Effector memory CD4-positive, alpha-beta T cell (primary cell): ENCODE measurements around the gene PRKG1.

Experiments
- DNase-seq, 3 donors: peaks; one replicate each; pipeline ENCODE4 v3.0.0-alpha.2; 2020
- H3K27ac ChIP-seq: 2 replicates; pipeline ENCODE4 v1.7.0; 2013; ENCODE audit warnings: mild to moderate bottlenecking, low read length, moderate library complexity; ENCODE audit not compliant: insufficient read depth, poor library complexity, severe bottlenecking
- H3K27me3 ChIP-seq: replicated peaks from 2 replicates; pipeline ENCODE4 v1.7.0; 2013; ENCODE audit warnings: mild to moderate bottlenecking, low read length; ENCODE audit not compliant: insufficient read depth, control insufficient read depth, poor library complexity, severe bottlenecking
- H3K36me3 ChIP-seq: 2 replicates; pipeline ENCODE4 v1.7.0; 2013; ENCODE audit warnings: mild to moderate bottlenecking, low read length, moderate library complexity; ENCODE audit not compliant: control insufficient read depth, insufficient read depth
- H3K4me1 ChIP-seq: 2 replicates; pipeline ENCODE4 v1.7.0; 2013; ENCODE audit warnings: low read length, mild to moderate bottlenecking; ENCODE audit not compliant: control insufficient read depth, insufficient read depth, poor library complexity, severe bottlenecking
- H3K4me3 ChIP-seq: 2 replicates; pipeline ENCODE4 v1.7.0; 2013; ENCODE audit warnings: low read length, low read depth, mild to moderate bottlenecking; ENCODE audit not compliant: insufficient read depth, poor library complexity, severe bottlenecking
- H3K9me3 ChIP-seq: 2 replicates; pipeline ENCODE4 v1.7.0; 2013; ENCODE audit warnings: mild to moderate bottlenecking, low read length, moderate library complexity; ENCODE audit not compliant: control insufficient read depth

PRKG1 gene

GRCh38 chr10:52212802-52213201 is 1138.5 kb downstream of the PRKG1 start:
- no peaks in the 10 kb centered on the region for H3K4me1 ChIP-seq
- no peak overlapping the region for H3K27ac ChIP-seq
- no peaks in the 10 kb centered on the region for H3K36me3 ChIP-seq
- no peak for DNase-seq
- no peak overlapping the region for H3K4me3 ChIP-seq
- H3K27me3 ChIP-seq, result no peaks in the 10 kb centered on the region
- no peaks in the 10 kb centered on the region for H3K9me3 ChIP-seq

GRCh38 chr10:52213321-52213752 is 1139.0 kb downstream of the PRKG1 start:
- DNase-seq, result no peak

GRCh38 chr10:52215745-52216361 is 1141.6 kb downstream of the PRKG1 start:
- Histone ChIP-seq H3K36me3 (no peaks in the 10 kb centered on the region), H3K27me3 (no peaks in the 10 kb centered on the region), H3K4me3 (no peak overlapping the region), H3K27ac (no peak overlapping the region), H3K9me3 (no peaks in the 10 kb centered on the region), H3K4me1 (no peaks in the 10 kb centered on the region)
- DNase-seq, result no peak

More at GRCh38 chr10:52213321-52213752, 1139.0 kb downstream of the PRKG1 start:
- Histone ChIP-seq H3K36me3 (no peaks in the 10 kb centered on the region), H3K4me3 (no peak overlapping the region), H3K9me3 (no peaks in the 10 kb centered on the region), H3K27ac (no peak overlapping the region), H3K27me3 (no peaks in the 10 kb centered on the region), H3K4me1 (no peaks in the 10 kb centered on the region)

GRCh38 chr10:52216852-52217251 is 1142.6 kb downstream of the PRKG1 start:
- H3K27ac ChIP-seq, result no peak overlapping the region
- DNase-seq, result no peak
- no peaks in the 10 kb centered on the region for H3K27me3 ChIP-seq
- H3K4me3 ChIP-seq, result no peak overlapping the region
- H3K4me1 ChIP-seq, result no peaks in the 10 kb centered on the region
- no peaks in the 10 kb centered on the region for H3K36me3 ChIP-seq
- no peaks in the 10 kb centered on the region for H3K9me3 ChIP-seq

- H3K4me3 ChIP-seq, result no peak overlapping the region
- DNase-seq, result no peak
- H3K27ac ChIP-seq, result no peak overlapping the region
- no peaks in the 10 kb centered on the region for H3K36me3 ChIP-seq
- H3K27me3 ChIP-seq, result no peaks in the 10 kb centered on the region
- H3K9me3 ChIP-seq, result no peaks in the 10 kb centered on the region
- no peaks in the 10 kb centered on the region for H3K4me1 ChIP-seq
Measured at GRCh38 chr10:52217531-52217930, 1143.2 kb downstream of the PRKG1 start.

GRCh38 chr10:52220947-52221346 is 1146.7 kb downstream of the PRKG1 start:
- no peak for DNase-seq
- no peaks in the 10 kb centered on the region for H3K9me3 ChIP-seq
- no peaks in the 10 kb centered on the region for H3K4me1 ChIP-seq
- no peaks in the 10 kb centered on the region for H3K36me3 ChIP-seq
- H3K27ac ChIP-seq, result no peak overlapping the region
- no peak overlapping the region for H3K4me3 ChIP-seq
- H3K27me3 ChIP-seq, result no peaks in the 10 kb centered on the region

- H3K4me3 ChIP-seq, result no peak overlapping the region
- DNase-seq, result no peak
- no peaks in the 10 kb centered on the region for H3K4me1 ChIP-seq
Measured at GRCh38 chr10:52221923-52222322, 1147.6 kb downstream of the PRKG1 start.

GRCh38 chr10:52226197-52226847 is 1152.0 kb downstream of the PRKG1 start:
- no peak overlapping the region for H3K27ac ChIP-seq
- no peaks in the 10 kb centered on the region for H3K27me3 ChIP-seq
- H3K36me3 ChIP-seq, result no peaks in the 10 kb centered on the region
- H3K4me1 ChIP-seq, result no peaks in the 10 kb centered on the region
- H3K9me3 ChIP-seq, result no peaks in the 10 kb centered on the region
- DNase-seq, result no peak
- no peak overlapping the region for H3K4me3 ChIP-seq

More at GRCh38 chr10:52221923-52222322, 1147.6 kb downstream of the PRKG1 start:
- H3K27ac ChIP-seq, result no peak overlapping the region
- no peaks in the 10 kb centered on the region for H3K36me3 ChIP-seq
- no peaks in the 10 kb centered on the region for H3K9me3 ChIP-seq
- no peaks in the 10 kb centered on the region for H3K27me3 ChIP-seq

- Histone ChIP-seq H3K27me3 (no peaks in the 10 kb centered on the region), H3K4me3 (no peak overlapping the region), H3K36me3 (no peaks in the 10 kb centered on the region), H3K9me3 (no peaks in the 10 kb centered on the region), H3K27ac (no peak overlapping the region), H3K4me1 (no peaks in the 10 kb centered on the region)
- DNase-seq, result no peak
Measured at GRCh38 chr10:52228556-52228955, 1154.3 kb downstream of the PRKG1 start.

GRCh38 chr10:52229291-52229931 is 1155.1 kb downstream of the PRKG1 start:
- Histone ChIP-seq H3K4me1 (no peaks in the 10 kb centered on the region), H3K27ac (no peak overlapping the region), H3K9me3 (no peaks in the 10 kb centered on the region), H3K27me3 (no peaks in the 10 kb centered on the region), H3K36me3 (no peaks in the 10 kb centered on the region), H3K4me3 (no peak overlapping the region)
- DNase-seq, result no peak
